MCF 10A (cell line): Measurements from ENCODE around the gene MAP1LC3C. TPM values are rescaled to one million over a fixed set of nuclear protein-coding genes. Genes with fewer than 3 reads are reported as not detected.

ENCODE experiments used
- BruUV-seq: library from RNA; stranded (reverse); fragments of 400-500 nt; replicated peaks from 2 replicates; lab custom pipeline; 2021; lab: Mats Ljungman, UMichigan
- CTCF ChIA-PET: fragments of 300-600 bp; sonication (Branson Sonifier 250); formaldehyde crosslinking; extraction: SDS; loops from one replicate; lab custom pipeline; 2021; ENCODE audit warnings: antibody characterized with exemption, inconsistent platforms; lab: Yijun Ruan, JAX
- POLR2A ChIA-PET: fragments of 300-600, 350-650 bp; sonication (Branson Sonifier 250); formaldehyde crosslinking; extraction: SDS; loops from one replicate; lab custom pipeline; 2020; ENCODE audit warnings: antibody characterized with exemption, inconsistent platforms; lab: Yijun Ruan, JAX
- DNase-seq: peaks from one replicate; pipeline ENCODE4 v3.0.0-alpha.2; 2018; ENCODE audit not compliant: unreplicated experiment
- H3K27ac Mint-ChIP-seq: one replicate; pipeline ENCODE4 v1.8.0; 2022; ENCODE audit warnings: mild to moderate bottlenecking, low read depth, mixed read lengths; ENCODE audit not compliant: unreplicated experiment
- H3K27me3 Mint-ChIP-seq: one replicate; pipeline ENCODE4 v1.8.0; 2022; ENCODE audit warnings: mixed read lengths; ENCODE audit not compliant: insufficient read depth, unreplicated experiment
- H3K36me3 Mint-ChIP-seq: one replicate; pipeline ENCODE4 v1.8.0; 2022; ENCODE audit warnings: mild to moderate bottlenecking, moderate library complexity, mixed read lengths; ENCODE audit not compliant: insufficient read depth, unreplicated experiment
- H3K4me1 Mint-ChIP-seq: one replicate; pipeline ENCODE4 v1.8.0; 2022; ENCODE audit warnings: mixed read lengths; ENCODE audit not compliant: insufficient read depth, unreplicated experiment
- H3K4me3 Mint-ChIP-seq: one replicate; pipeline ENCODE4 v1.8.0; 2022; ENCODE audit warnings: mild to moderate bottlenecking, moderate library complexity, mixed read lengths; ENCODE audit not compliant: unreplicated experiment
- H3K9me3 Mint-ChIP-seq: one replicate; pipeline ENCODE4 v1.8.0; 2022; ENCODE audit warnings: mixed read lengths; ENCODE audit not compliant: unreplicated experiment
- CTCF ChIP-seq: fragments of 200-600 bp; IDR thresholded peaks from one replicate; pipeline ENCODE4 v1.8.0; 2022; ENCODE audit warnings: antibody characterized with exemption, mild to moderate bottlenecking; ENCODE audit not compliant: unreplicated experiment
- intact Hi-C: fragments of 100-400 bp; cut with micrococcal nuclease; formaldehyde crosslinking; loops from 2 replicates; pipeline ENCODE4 v1.14.1; 2022
- total RNA-seq: library from RNA; stranded (reverse); gene quantifications from 2 replicates; pipeline ENCODE4 v1.2.3, GENCODE V29; 2022

MAP1LC3C gene
- total RNA-seq, 1 experiment from 2014 or later, result not detected

GRCh38 chr1:241964550-241965282 lies 34.2 kb downstream of the MAP1LC3C start:
- Mint-ChIP-seq H3K36me3 (no peaks in the 10 kb centered on the region), H3K4me3 (no peak overlapping the region), H3K27me3 (no peaks in the 10 kb centered on the region), H3K4me1 (no peaks in the 10 kb centered on the region), H3K27ac (no peak overlapping the region), H3K9me3 (no peaks in the 10 kb centered on the region)
- intact Hi-C loops, result no loop called here
- ChIA-PET POLR2A (interaction anchor here (0.7 kb wide), 1 partner anchor 18 kb away, joined by 3 read pairs; no protein-coding TSS in a partner anchor), CTCF (no interaction called here)
- no peak for TF ChIP-seq CTCF
- no peak for DNase-seq
- BruUV-seq, result no TSS peak

- TF ChIP-seq CTCF, result no peak
- Mint-ChIP-seq H3K27ac (no peak overlapping the region), H3K4me3 (no peak overlapping the region), H3K36me3 (no peaks in the 10 kb centered on the region), H3K27me3 (no peaks in the 10 kb centered on the region), H3K9me3 (no peaks in the 10 kb centered on the region), H3K4me1 (no peaks in the 10 kb centered on the region)
- no TSS peak for BruUV-seq
- ChIA-PET POLR2A (interaction anchor here (0.6 kb wide), 1 partner anchor 893 kb away, joined by 3 read pairs; no protein-coding TSS in a partner anchor), CTCF (interaction anchor here (0.6 to 1.4 kb wide), 3 partner anchors 13 to 128 kb away, joined by 3 to 5 read pairs (median 4); partner anchors contain the start of gene MAP1LC3C)
- intact Hi-C loops, result no loop called here
- no peak for DNase-seq
Observed at GRCh38 chr1:241963722-241964121, 35.2 kb downstream of the MAP1LC3C start.

- TF ChIP-seq CTCF, result no peak
- H3K4me3 Mint-ChIP-seq, result no peak overlapping the region
- no peaks in the 10 kb centered on the region for H3K27me3 Mint-ChIP-seq
- H3K27ac Mint-ChIP-seq, result no peak overlapping the region
- H3K36me3 Mint-ChIP-seq, result no peaks in the 10 kb centered on the region
- intact Hi-C loops, result no loop called here
- POLR2A ChIA-PET, result interaction anchor here (0.8 kb wide), 1 partner anchor 25 kb away, joined by 3 read pairs; no protein-coding TSS in a partner anchor
- no peaks in the 10 kb centered on the region for H3K9me3 Mint-ChIP-seq
- CTCF ChIA-PET, result interaction anchor here (0.8 to 1.4 kb wide), 4 partner anchors 36 to 418 kb away, joined by 3 to 5 read pairs (median 4); partner anchors contain the start of gene MAP1LC3C
- no peaks in the 10 kb centered on the region for H3K4me1 Mint-ChIP-seq
- DNase-seq, result no peak
- no TSS peak for BruUV-seq
Observed at GRCh38 chr1:241962153-241962552, 36.7 kb downstream of the MAP1LC3C start.

- POLR2A ChIA-PET, result interaction anchor here (0.7 kb wide), 1 partner anchor 1652 kb away, joined by 3 read pairs; no protein-coding TSS in a partner anchor
- Mint-ChIP-seq H3K27ac (no peak within 1 kb of the TSS), H3K4me3 (no peak within 1 kb of the TSS), H3K4me1 (no peaks in the 10 kb centered on the region), H3K27me3 (no peaks in the 10 kb centered on the region), H3K36me3 (no peaks in the 10 kb centered on the region), H3K9me3 (no peaks in the 10 kb centered on the region)
- DNase-seq, result no peak
- no TSS peak for BruUV-seq
- CTCF ChIA-PET, result interaction anchor here (1.4 to 1.8 kb wide), 2 partner anchors 61 to 497 kb away, joined by 3 to 7 read pairs; no protein-coding TSS in a partner anchor
- intact Hi-C loops, result no loop called here
- no peak for TF ChIP-seq CTCF
Observed at GRCh38 chr1:241957692-241958494, 41.0 kb downstream of the MAP1LC3C start, which contains the start of gene BECN2. BECN2 (plus strand) TSS chr1:241957767; CDS start chr1:241957767, 0 bp downstream.
